ENCODE results near the gene CPSF4L. TPM values are rescaled to one million over a fixed set of nuclear protein-coding genes. Genes with fewer than 3 reads are reported as not detected.
A peak's percentile ranks its signal among the peaks of the same experiment; 100 is the strongest.

The CPSF4L gene
- total RNA-seq, 1 donor from 2014 or later, result not detected

GRCh38 chr17:73289549-73290254 lies 28.0 kb upstream of the CPSF4L start:
- Mint-ChIP-seq H3K27me3 (ENCODE audit: unreplicated experiment) (peaks cover 2% of the 10 kb centered on the region), H3K27ac (ENCODE audit: unreplicated experiment) (no peak overlapping the region), H3K4me1 (ENCODE audit: unreplicated experiment) (peaks cover 11% of the 10 kb centered on the region), H3K9me3 (ENCODE audit: unreplicated experiment) (no peaks in the 10 kb centered on the region), H3K36me3 (ENCODE audit: low read depth, unreplicated experiment) (peaks cover 6% of the 10 kb centered on the region), H3K4me3 (ENCODE audit: unreplicated experiment) (no peak overlapping the region)
- TF ChIP-seq CTCF (IDR thresholded peaks at IDR 0.05; ENCODE audit: unreplicated experiment), result no peak
- no peak for DNase-seq (ENCODE audit: low spot score)

- Mint-ChIP-seq H3K4me3 (ENCODE audit: unreplicated experiment) (no peak overlapping the region), H3K36me3 (ENCODE audit: low read depth, unreplicated experiment) (peaks cover 6% of the 10 kb centered on the region), H3K27me3 (ENCODE audit: unreplicated experiment) (peaks cover 2% of the 10 kb centered on the region), H3K27ac (ENCODE audit: unreplicated experiment) (no peak overlapping the region), H3K4me1 (ENCODE audit: unreplicated experiment) (peaks cover 11% of the 10 kb centered on the region), H3K9me3 (ENCODE audit: unreplicated experiment) (no peaks in the 10 kb centered on the region)
- no peak for DNase-seq (ENCODE audit: low spot score)
- no peak for TF ChIP-seq CTCF (IDR thresholded peaks at IDR 0.05; ENCODE audit: unreplicated experiment)
Observed at GRCh38 chr17:73288534-73289302, 27.0 kb upstream of the CPSF4L start.

GRCh38 chr17:73286863-73287296 lies 25.2 kb upstream of the CPSF4L start:
- H3K27me3 Mint-ChIP-seq (ENCODE audit: unreplicated experiment), result peaks cover 2% of the 10 kb centered on the region
- H3K9me3 Mint-ChIP-seq (ENCODE audit: unreplicated experiment), result no peaks in the 10 kb centered on the region
- H3K27ac Mint-ChIP-seq (ENCODE audit: unreplicated experiment), result no peak overlapping the region
- peaks cover 12% of the 10 kb centered on the region for H3K36me3 Mint-ChIP-seq (ENCODE audit: low read depth, unreplicated experiment)
- H3K4me1 Mint-ChIP-seq (ENCODE audit: unreplicated experiment), result peaks cover 13% of the 10 kb centered on the region
- no peak for DNase-seq (ENCODE audit: low spot score)
- no peak for TF ChIP-seq CTCF (IDR thresholded peaks at IDR 0.05; ENCODE audit: unreplicated experiment)
- H3K4me3 Mint-ChIP-seq (ENCODE audit: unreplicated experiment), result peak overlapping the region; percentile 17

- no peaks in the 10 kb centered on the region for H3K9me3 Mint-ChIP-seq (ENCODE audit: unreplicated experiment)
- peaks cover 12% of the 10 kb centered on the region for H3K36me3 Mint-ChIP-seq (ENCODE audit: low read depth, unreplicated experiment)
- H3K4me1 Mint-ChIP-seq (ENCODE audit: unreplicated experiment), result peaks cover 13% of the 10 kb centered on the region
- DNase-seq (ENCODE audit: low spot score), result no peak
- H3K27me3 Mint-ChIP-seq (ENCODE audit: unreplicated experiment), result peaks cover 2% of the 10 kb centered on the region
- no peak for TF ChIP-seq CTCF (IDR thresholded peaks at IDR 0.05; ENCODE audit: unreplicated experiment)
- H3K27ac Mint-ChIP-seq (ENCODE audit: unreplicated experiment), result no peak overlapping the region
- H3K4me3 Mint-ChIP-seq (ENCODE audit: unreplicated experiment), result peak overlapping the region; percentile 17
Observed at GRCh38 chr17:73285916-73286862, 24.5 kb upstream of the CPSF4L start.

Measured in endothelial cell (in vitro differentiated cells).